Measurements from ENCODE around the gene SERPINB11. TPM values are rescaled to one million over a fixed set of nuclear protein-coding genes. Genes with fewer than 3 reads are reported as not detected.

SERPINB11 gene
- total RNA-seq, 1 experiment from 2014 or later: not detected

GRCh38 chr18:63677500-63678225, 25.1 kb upstream of the SERPINB11 start:
- H3K9me3 ChIP-seq (ENCODE audit: control insufficient read depth, insufficient read depth, low read depth, low read length): no peaks in the 10 kb centered on the region
- no peaks in the 10 kb centered on the region for H3K27me3 ChIP-seq (ENCODE audit: control insufficient read depth, insufficient read depth, low read length)
- no peak overlapping the region for H3K4me3 ChIP-seq (ENCODE audit: low read depth in 2 of 2, low read length in 2 of 2)
- in situ Hi-C loops (cut with HindIII; ENCODE audit: low pct_unique_long_range_greater_than_20kb, low sequenced_read_pairs) (no loop called here), intact Hi-C loops (cut with micrococcal nuclease; ENCODE audit: unreplicated experiment) (no loop called here)
- H3K27ac ChIP-seq (ENCODE audit: low read length): no peak overlapping the region
- CTCF ChIA-PET: no interaction called here
- POLR2A ChIA-PET: no interaction called here
- DNase-seq (ENCODE audit: low read depth, low spot score): no peak
- no peak for TF ChIP-seq CTCF (IDR thresholded peaks at IDR 0.05)
- no peak for TF ChIP-seq POLR2AphosphoS5 (IDR thresholded peaks at IDR 0.05; ENCODE audit: low read depth, low read length)
- TF ChIP-seq TCF7L2 (IDR thresholded peaks at IDR 0.05; ENCODE audit: low read depth, low read length): no peak
- no peak for TF ChIP-seq REST (IDR thresholded peaks at IDR 0.05; ENCODE audit: insufficient read depth in 1 of 2, low read depth in 2 of 2, low read length in 1 of 2)
- TF ChIP-seq SIN3A (IDR thresholded peaks at IDR 0.05; ENCODE audit: borderline replicate concordance, insufficient read depth, low read depth, low read length): no peak
- H3K4me1 ChIP-seq (ENCODE audit: control insufficient read depth, insufficient read depth, low read length): no peaks in the 10 kb centered on the region
- no peaks in the 10 kb centered on the region for H3K36me3 ChIP-seq (ENCODE audit: control insufficient read depth, insufficient read depth, low read length)
- no TSS peak for BruUV-seq (replicated peaks)
- no peak for ATAC-seq

GRCh38 chr18:63679820-63680606, 22.7 kb upstream of the SERPINB11 start:
- no TSS peak for BruUV-seq (replicated peaks)
- intact Hi-C loops (cut with micrococcal nuclease; ENCODE audit: unreplicated experiment): no loop called here
- no peaks in the 10 kb centered on the region for H3K27me3 ChIP-seq (ENCODE audit: control insufficient read depth, insufficient read depth, low read length)
- no peaks in the 10 kb centered on the region for H3K9me3 ChIP-seq (ENCODE audit: control insufficient read depth, insufficient read depth, low read depth, low read length)
- POLR2A ChIA-PET: no interaction called here
- no peak overlapping the region for H3K4me3 ChIP-seq (ENCODE audit: low read depth in 2 of 2, low read length in 2 of 2)
- DNase-seq (ENCODE audit: low read depth, low spot score) (no peak), ATAC-seq (no peak)
- H3K36me3 ChIP-seq (ENCODE audit: control insufficient read depth, insufficient read depth, low read length): no peaks in the 10 kb centered on the region
- no peak for TF ChIP-seq SIN3A (IDR thresholded peaks at IDR 0.05; ENCODE audit: borderline replicate concordance, insufficient read depth, low read depth, low read length)
- TF ChIP-seq CTCF (IDR thresholded peaks at IDR 0.05): no peak
- no peak for TF ChIP-seq POLR2AphosphoS5 (IDR thresholded peaks at IDR 0.05; ENCODE audit: low read depth, low read length)
- TF ChIP-seq TCF7L2 (IDR thresholded peaks at IDR 0.05; ENCODE audit: low read depth, low read length): no peak
- CTCF ChIA-PET: no interaction called here
- no peak overlapping the region for H3K27ac ChIP-seq (ENCODE audit: low read length)
- no peaks in the 10 kb centered on the region for H3K4me1 ChIP-seq (ENCODE audit: control insufficient read depth, insufficient read depth, low read length)
- in situ Hi-C loops (cut with HindIII; ENCODE audit: low pct_unique_long_range_greater_than_20kb, low sequenced_read_pairs): no loop called here
